PC-3 (cell line): Measurements from ENCODE around the gene CYB561D1. TPM values are rescaled to one million over a fixed set of nuclear protein-coding genes. Genes with fewer than 3 reads are reported as not detected.

ENCODE experiments used
- ATAC-seq: fragments of 200-7000 bp; cut with Tn5 transposase; 2 replicates; pipeline ENCODE4 v1.9.1; 2020; ENCODE audit warnings: mild to moderate bottlenecking, moderate library complexity
- BruUV-seq: library from RNA; stranded (reverse); fragments of 400-500 nt; replicated peaks from 2 replicates; lab custom pipeline; 2021; lab: Mats Ljungman, UMichigan
- CTCF ChIA-PET: fragments of 300-600 bp; sonication (Branson Sonifier 250); formaldehyde crosslinking; loops from one replicate; lab custom pipeline; 2022; ENCODE audit warnings: antibody characterized with exemption; lab: Charles Lee
- POLR2A ChIA-PET: fragments of 300-600 bp; sonication (Branson Sonifier 250); formaldehyde crosslinking; loops from one replicate; lab custom pipeline; 2022; ENCODE audit warnings: antibody characterized with exemption; ENCODE audit not compliant: unreplicated experiment; lab: Charles Lee
- DNase-seq: peaks from one replicate; pipeline ENCODE4 v3.0.0-alpha.2; 2015
- H2AFZ ChIP-seq: fragments of 300-600 bp; sonication (generic); 2 replicates; pipeline ENCODE4 v1.6.0; 2016; ENCODE audit warnings: antibody characterized with exemption, low read length
- H3F3A ChIP-seq: fragments of 300-600 bp; sonication (generic); one replicate; pipeline ENCODE4 v1.6.0; 2017; ENCODE audit warnings: antibody characterized with exemption, low read length, control low read depth, mild to moderate bottlenecking; ENCODE audit not compliant: unreplicated experiment
- H3K27ac ChIP-seq: fragments of 300-600 bp; sonication (generic); 2 replicates; pipeline ENCODE4 v1.5.1; 2016; ENCODE audit warnings: mild to moderate bottlenecking, low read length
- H3K27me3 ChIP-seq: fragments of 300-600 bp; sonication (generic); 2 replicates; pipeline ENCODE4 v1.6.1; 2016; ENCODE audit warnings: low read length, mixed read lengths
- H3K36me3 ChIP-seq: fragments of 300-600 bp; sonication (generic); 2 replicates; pipeline ENCODE4 v1.6.1; 2016; ENCODE audit warnings: low read depth, mixed run types, low read length, mixed read lengths
- H3K4me1 ChIP-seq: fragments of 300-600 bp; sonication (generic); 2 replicates; pipeline ENCODE4 v1.5.1; 2016; ENCODE audit warnings: low read length; ENCODE audit not compliant: insufficient read depth
- H3K4me2 ChIP-seq: fragments of 300-600 bp; sonication (generic); 2 replicates; pipeline ENCODE4 v1.6.0; 2016; ENCODE audit warnings: low read length
- H3K4me3 ChIP-seq: fragments of 300-600 bp; sonication (generic); 2 replicates; pipeline ENCODE4 v1.5.1; 2016; ENCODE audit warnings: mild to moderate bottlenecking, low read length, mixed read lengths
- H3K79me2 ChIP-seq: fragments of 300-600 bp; sonication (generic); 2 replicates; pipeline ENCODE4 v1.6.1; 2017; ENCODE audit warnings: low read length, mixed read lengths
- H3K9ac ChIP-seq: fragments of 300-600 bp; sonication (generic); 2 replicates; pipeline ENCODE4 v1.6.0; 2016; ENCODE audit warnings: mild to moderate bottlenecking, low read length
- H3K9me2 ChIP-seq: fragments of 300-600 bp; sonication (generic); replicated peaks from 2 replicates; pipeline ENCODE4 v1.6.1; 2016; ENCODE audit warnings: mixed run types, low read length, mixed read lengths
- H3K9me3 ChIP-seq: fragments of 300-600 bp; sonication (generic); 2 replicates; pipeline ENCODE4 v1.6.1; 2016; ENCODE audit warnings: low read length, mixed read lengths
- H4K20me1 ChIP-seq: fragments of 300-600 bp; sonication (generic); 2 replicates; pipeline ENCODE4 v1.6.1; 2016; ENCODE audit warnings: low read length, mixed read lengths
- EZH2 ChIP-seq: fragments of 300-600 bp; sonication (generic); IDR thresholded peaks from one replicate; pipeline ENCODE4 v1.6.1; 2017; ENCODE audit warnings: antibody characterized with exemption, mild to moderate bottlenecking, low read length; ENCODE audit not compliant: unreplicated experiment
- EZH2phosphoT487 ChIP-seq: fragments of 300-600 bp; sonication (generic); IDR thresholded peaks from 2 replicates; pipeline ENCODE4 v1.6.1; 2018; ENCODE audit warnings: mild to moderate bottlenecking, antibody characterized with exemption, low read length, borderline replicate concordance
- intact Hi-C: fragments of 100-400 bp; cut with micrococcal nuclease; formaldehyde crosslinking; loops from 2 replicates; pipeline ENCODE4 v1.9.0; 2023
- total RNA-seq: library from RNA; depleted of rRNA; stranded (reverse); fragments of >200 nt; gene quantifications from 2 replicates; pipeline ENCODE4 v1.2.3, GENCODE V29; 2014
- TF ChIP-seq, protein P1 (sequence below): fragments of 300-600 bp; sonication (generic); conservative IDR thresholded peaks from 2 replicates; pipeline ENCODE4 v1.5.1; 2017; ENCODE audit warnings: antibody characterized with exemption, low read depth, mild to moderate bottlenecking, low read length

CYB561D1 gene
- total RNA-seq, 1 experiment from 2014 or later, result 2.7 TPM

DNA sequence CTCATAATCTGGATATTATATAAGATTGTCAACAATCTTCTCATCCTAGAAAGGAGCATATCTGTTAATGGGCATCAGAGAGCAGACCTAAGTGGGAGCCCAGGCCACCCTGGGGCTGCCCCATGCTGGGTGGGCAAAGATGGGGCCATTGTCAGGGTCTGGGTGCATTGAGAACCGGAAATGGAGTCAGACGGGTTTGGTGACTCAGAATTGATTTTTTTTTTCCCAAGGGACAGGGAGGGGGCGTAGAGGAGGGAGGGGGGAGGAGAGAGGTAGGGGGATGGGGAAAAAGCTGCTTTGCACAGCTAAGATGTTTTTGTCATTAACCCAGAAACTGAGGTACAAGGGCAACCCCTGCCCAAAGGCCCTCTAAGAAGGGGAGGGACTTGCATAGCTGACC, 8.9 kb upstream of the CYB561D1 start:
- POLR2A ChIA-PET, result no interaction called here
- Histone ChIP-seq H3K36me3 (no peaks in the 10 kb centered on the region), H3K27me3 (peaks cover 12% of the 10 kb centered on the region), H3K4me2 (peak overlapping the region; percentile 98), H3K27ac (no peak overlapping the region), H3K9me2 (no peaks in the 10 kb centered on the region), H3K4me3 (peak overlapping the region; percentile 91), H3F3A (no peaks in the 10 kb centered on the region), H3K79me2 (peaks cover 12% of the 10 kb centered on the region; the same call in 1 of the 2 replicates), H3K9ac (no peak overlapping the region), H3K9me3 (no peaks in the 10 kb centered on the region), H2AFZ (no peak overlapping the region), H4K20me1 (no peaks in the 10 kb centered on the region), H3K4me1 (peaks cover 17% of the 10 kb centered on the region)
- CTCF ChIA-PET, result no interaction called here
- intact Hi-C loops, result no loop called here
- DNase-seq, result no peak
- no TSS peak for BruUV-seq
- ATAC-seq, result no peak
- no peak for TF ChIP-seq EZH2
- TF ChIP-seq, protein P1, sequence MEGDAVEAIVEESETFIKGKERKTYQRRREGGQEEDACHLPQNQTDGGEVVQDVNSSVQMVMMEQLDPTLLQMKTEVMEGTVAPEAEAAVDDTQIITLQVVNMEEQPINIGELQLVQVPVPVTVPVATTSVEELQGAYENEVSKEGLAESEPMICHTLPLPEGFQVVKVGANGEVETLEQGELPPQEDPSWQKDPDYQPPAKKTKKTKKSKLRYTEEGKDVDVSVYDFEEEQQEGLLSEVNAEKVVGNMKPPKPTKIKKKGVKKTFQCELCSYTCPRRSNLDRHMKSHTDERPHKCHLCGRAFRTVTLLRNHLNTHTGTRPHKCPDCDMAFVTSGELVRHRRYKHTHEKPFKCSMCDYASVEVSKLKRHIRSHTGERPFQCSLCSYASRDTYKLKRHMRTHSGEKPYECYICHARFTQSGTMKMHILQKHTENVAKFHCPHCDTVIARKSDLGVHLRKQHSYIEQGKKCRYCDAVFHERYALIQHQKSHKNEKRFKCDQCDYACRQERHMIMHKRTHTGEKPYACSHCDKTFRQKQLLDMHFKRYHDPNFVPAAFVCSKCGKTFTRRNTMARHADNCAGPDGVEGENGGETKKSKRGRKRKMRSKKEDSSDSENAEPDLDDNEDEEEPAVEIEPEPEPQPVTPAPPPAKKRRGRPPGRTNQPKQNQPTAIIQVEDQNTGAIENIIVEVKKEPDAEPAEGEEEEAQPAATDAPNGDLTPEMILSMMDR, result no peak
- TF ChIP-seq EZH2phosphoT487, result no peak

- no peak overlapping the region for H3K4me3 ChIP-seq
- no peak overlapping the region for H3K4me2 ChIP-seq
- ATAC-seq (no peak), DNase-seq (no peak)
- H3K4me1 ChIP-seq, result peaks cover 17% of the 10 kb centered on the region
- H2AFZ ChIP-seq, result no peak overlapping the region
- no peaks in the 10 kb centered on the region for H3K9me3 ChIP-seq
- POLR2A ChIA-PET, result no interaction called here
- H3K36me3 ChIP-seq, result no peaks in the 10 kb centered on the region
- H3K9ac ChIP-seq, result no peak overlapping the region
- no peaks in the 10 kb centered on the region for H4K20me1 ChIP-seq
- CTCF ChIA-PET, result no interaction called here
- no TSS peak for BruUV-seq
- TF ChIP-seq, protein P1, result no peak
- TF ChIP-seq EZH2phosphoT487 (no peak), EZH2 (no peak)
- intact Hi-C loops, result no loop called here
- no peak overlapping the region for H3K27ac ChIP-seq
- H3K9me2 ChIP-seq, result no peaks in the 10 kb centered on the region
- peaks cover 12% of the 10 kb centered on the region; the same call in 1 of the 2 replicates for H3K79me2 ChIP-seq
- H3F3A ChIP-seq, result no peaks in the 10 kb centered on the region
- H3K27me3 ChIP-seq, result peaks cover 4% of the 10 kb centered on the region
These were observed 6.6 kb upstream of the CYB561D1 start for GRCh38 chr1:109487261-109487660.

DNA sequence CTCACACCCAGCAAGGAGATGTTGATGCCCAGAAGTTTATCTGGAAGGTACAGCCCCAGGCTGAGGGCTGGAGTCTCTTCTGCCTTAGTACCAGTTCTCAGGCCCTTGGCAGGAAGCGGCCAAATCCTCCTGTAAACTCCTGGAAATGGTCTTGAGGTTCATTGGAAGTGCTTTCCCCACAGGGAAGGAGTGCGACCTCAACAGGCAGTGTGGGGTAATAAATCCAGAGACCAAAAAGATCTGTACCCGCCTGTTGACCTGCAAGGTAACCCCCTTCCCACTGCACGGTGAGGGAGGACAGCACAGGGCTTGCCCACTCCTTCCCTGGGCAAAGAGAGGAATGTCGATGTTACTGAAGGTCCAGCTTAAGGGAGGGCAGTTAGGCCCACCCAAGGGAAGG, 5.7 kb upstream of the CYB561D1 start:
- H3K27ac ChIP-seq, result no peak overlapping the region
- H3F3A ChIP-seq, result no peaks in the 10 kb centered on the region
- H3K4me3 ChIP-seq, result no peak overlapping the region
- ATAC-seq (no peak), DNase-seq (no peak)
- ChIA-PET CTCF (interaction anchor here (0.5 kb wide), 1 partner anchor 61 kb away, joined by 4 read pairs; no protein-coding TSS in a partner anchor), POLR2A (no interaction called here)
- H3K4me2 ChIP-seq, result no peak overlapping the region
- H3K27me3 ChIP-seq, result no peaks in the 10 kb centered on the region
- intact Hi-C loops, result no loop called here
- no TSS peak for BruUV-seq
- peaks cover 12% of the 10 kb centered on the region; the same call in 1 of the 2 replicates for H3K79me2 ChIP-seq
- peaks cover 16% of the 10 kb centered on the region for H3K4me1 ChIP-seq
- H3K9me2 ChIP-seq, result no peaks in the 10 kb centered on the region
- no peaks in the 10 kb centered on the region for H3K36me3 ChIP-seq
- TF ChIP-seq EZH2, result no peak
- TF ChIP-seq, protein P1, result 0 out of 2 replicates have a peak, but pooled peaks have one; percentile 20
- H4K20me1 ChIP-seq, result no peaks in the 10 kb centered on the region
- H3K9ac ChIP-seq, result no peak overlapping the region
- H3K9me3 ChIP-seq, result no peaks in the 10 kb centered on the region
- H2AFZ ChIP-seq, result no peak overlapping the region
